Activated CD8-positive, alpha-beta memory T cell treated with anti-CD3 and anti-CD28 coated beads, Interleukin-2, amount 50 U/mL, for 24 hours (primary cell): ENCODE measurements around the gene MYO10.
"Not testable (repeated sequence)": the region's sequence is repeated elsewhere in the genome, so short reads cannot be mapped to it uniquely, and the experiment has no call there.

Experiments
- DNase-seq: peaks from one replicate; pipeline ENCODE4 v3.0.0-alpha.2; 2020; ENCODE audit errors: extremely low read depth

The MYO10 gene

GRCh38 chr5:16886793-16887345 lies 49.2 kb downstream of the MYO10 start:
- DNase-seq, result no peak

- no peak for DNase-seq
Observed at GRCh38 chr5:16886366-16886736, 49.7 kb downstream of the MYO10 start.

GRCh38 chr5:16885635-16886365 lies 50.3 kb downstream of the MYO10 start:
- DNase-seq, result no peak

- no peak for DNase-seq
Observed at GRCh38 chr5:16884595-16884994, 51.5 kb downstream of the MYO10 start.

- DNase-seq, result no peak
Observed at GRCh38 chr5:16883806-16884205, 52.3 kb downstream of the MYO10 start.

GRCh38 chr5:16883176-16883575 lies 52.9 kb downstream of the MYO10 start:
- DNase-seq, result no peak

- DNase-seq, result no peak
Observed at GRCh38 chr5:16881251-16881650, 54.8 kb downstream of the MYO10 start.

GRCh38 chr5:16880547-16880946 lies 55.5 kb downstream of the MYO10 start:
- DNase-seq, result no peak

GRCh38 chr5:16879650-16880049 lies 56.4 kb downstream of the MYO10 start:
- DNase-seq, result no peak

- no peak for DNase-seq
Observed at GRCh38 chr5:16879191-16879590, 56.9 kb downstream of the MYO10 start.

GRCh38 chr5:16877267-16877935 lies 58.7 kb downstream of the MYO10 start:
- no peak for DNase-seq

GRCh38 chr5:16874424-16874823 lies 61.7 kb downstream of the MYO10 start:
- DNase-seq, result not testable (repeated sequence)

GRCh38 chr5:16871746-16872339 lies 64.2 kb downstream of the MYO10 start:
- DNase-seq, result no peak

GRCh38 chr5:16870878-16871277 lies 65.2 kb downstream of the MYO10 start:
- DNase-seq, result no peak

GRCh38 chr5:16869821-16870796 lies 66.0 kb downstream of the MYO10 start:
- DNase-seq, result no peak

GRCh38 chr5:16867577-16867953 lies 68.5 kb downstream of the MYO10 start:
- no peak for DNase-seq

- DNase-seq, result no peak
Observed at GRCh38 chr5:16866795-16867576, 69.1 kb downstream of the MYO10 start.

GRCh38 chr5:16866273-16866672 lies 69.8 kb downstream of the MYO10 start:
- DNase-seq, result no peak

GRCh38 chr5:16865151-16865550 lies 70.9 kb downstream of the MYO10 start:
- DNase-seq, result no peak

- DNase-seq, result no peak
Observed at GRCh38 chr5:16864631-16865131, 71.4 kb downstream of the MYO10 start.

GRCh38 chr5:16863469-16863946 lies 72.6 kb downstream of the MYO10 start:
- no peak for DNase-seq
